HepG2 (cell line): Measurements from ENCODE around the gene DLST. TPM values are rescaled to one million over a fixed set of nuclear protein-coding genes. Genes with fewer than 3 reads are reported as not detected.

Experiments
- HNRNPK ChIP-seq: fragments of 200-400 bp; formaldehyde crosslinking; IDR thresholded peaks from 2 replicates; pipeline ENCODE4 v1.6.1; 2018; ENCODE audit warnings: low read length, low read depth, moderate library complexity, mild to moderate bottlenecking; ENCODE audit not compliant: poor library complexity, severe bottlenecking
- MAF1 ChIP-seq: sonication (generic); formaldehyde crosslinking; IDR thresholded peaks from 2 replicates; pipeline ENCODE4 v1.5.0; 2020; ENCODE audit warnings: missing genetic modification reagents, borderline replicate concordance
- RARG ChIP-seq: sonication (generic); formaldehyde crosslinking; IDR thresholded peaks from 2 replicates; pipeline ENCODE4 v1.4.0; 2020; ENCODE audit warnings: low read depth, mild to moderate bottlenecking, missing genetic modification reagents
- REXO4 ChIP-seq: sonication (generic); formaldehyde crosslinking; IDR thresholded peaks from 2 replicates; pipeline ENCODE4 v1.8.0; 2022; ENCODE audit warnings: missing genetic modification reagents, mild to moderate bottlenecking, borderline replicate concordance
- SMAD1 ChIP-seq: sonication (generic); formaldehyde crosslinking; IDR thresholded peaks from 2 replicates; pipeline ENCODE4 v1.4.0; 2020; ENCODE audit warnings: missing genetic modification reagents, low read depth, mild to moderate bottlenecking, borderline replicate concordance
- TOE1 ChIP-seq: sonication (generic); formaldehyde crosslinking; IDR thresholded peaks from 2 replicates; pipeline ENCODE4 v1.4.0; 2020; ENCODE audit warnings: mild to moderate bottlenecking, missing genetic modification reagents
- ZMYM3 ChIP-seq: sonication (generic); formaldehyde crosslinking; IDR thresholded peaks from 2 replicates; pipeline ENCODE4 v1.5.1; 2020; ENCODE audit warnings: mild to moderate bottlenecking, missing genetic modification reagents
- ZNF121 ChIP-seq: sonication (generic); formaldehyde crosslinking; IDR thresholded peaks from 2 replicates; pipeline ENCODE4 v1.5.0; 2020; ENCODE audit warnings: mild to moderate bottlenecking, missing genetic modification reagents
- ZNF230 ChIP-seq: sonication (generic); formaldehyde crosslinking; IDR thresholded peaks from 2 replicates; pipeline ENCODE4 v1.4.0; 2020; ENCODE audit warnings: mild to moderate bottlenecking, missing genetic modification reagents
- ZNF253 ChIP-seq: sonication (generic); formaldehyde crosslinking; IDR thresholded peaks from 2 replicates; pipeline ENCODE4 v1.8.0; 2022; ENCODE audit warnings: mild to moderate bottlenecking, missing genetic modification reagents, borderline replicate concordance
- ZNF772 ChIP-seq: sonication (generic); formaldehyde crosslinking; IDR thresholded peaks from 2 replicates; pipeline ENCODE4 v1.5.0; 2020; ENCODE audit warnings: mild to moderate bottlenecking, missing genetic modification reagents
- ZNF878 ChIP-seq: sonication (generic); formaldehyde crosslinking; IDR thresholded peaks from 2 replicates; pipeline ENCODE4 v1.8.1; 2023; ENCODE audit warnings: mild to moderate bottlenecking, missing genetic modification reagents, moderate library complexity
- ZNF891 ChIP-seq: sonication (generic); formaldehyde crosslinking; IDR thresholded peaks from 2 replicates; pipeline ENCODE4 v1.5.0; 2020; ENCODE audit warnings: mild to moderate bottlenecking, missing genetic modification reagents
- polyA plus RNA-seq, 8 experiments: library from polyadenylated mRNA; depleted of rRNA in 3 of 8; stranded (reverse) in 7 of 8; unstranded in 1 of 8; fragments of >200 nt; fragmentation: Illumina TruSeq in 4 of 8; extraction: Trizol in 4 of 8; gene quantifications; 2 replicates each; pipeline versions ENCODE4 v1.2.1 to v1.2.3, GENCODE V29; 2011 to 2016; ENCODE audit warnings: low read depth in 4 of 8, missing spikeins in 1 of 8, mixed read lengths in 1 of 8; ENCODE audit not compliant: insufficient read depth in 1 of 8
- total RNA-seq, 5 experiments: library from RNA; depleted of rRNA; stranded (reverse); fragments of >200 nt; fragmentation: Illumina TruSeq; extraction: Trizol; gene quantifications; 2 replicates each; pipeline ENCODE4 v1.2.3, GENCODE V29; 2016; ENCODE audit warnings: low read depth in 1 of 5
- TF ChIP-seq, protein P1 (sequence below), 2 experiments: sonication (generic) in 1 of 2; formaldehyde crosslinking in 1 of 2; IDR thresholded peaks; 2 replicates each; pipeline versions ENCODE4 v1.6.1 to v1.9.0; 2014 to 2022; ENCODE audit warnings: antibody characterized with exemption in 1 of 2, borderline replicate concordance in 1 of 2, inconsistent platforms in 1 of 2, low read depth in 1 of 2, missing genetic modification reagents in 1 of 2
- TF ChIP-seq, protein P2 (sequence below): sonication (generic); formaldehyde crosslinking; IDR thresholded peaks from 2 replicates; pipeline ENCODE4 v1.4.0; 2020; ENCODE audit warnings: mild to moderate bottlenecking, low read depth, missing genetic modification reagents
- TF ChIP-seq, protein P3 (sequence below): sonication (generic); formaldehyde crosslinking; IDR thresholded peaks from 2 replicates; pipeline ENCODE4 v1.4.0; 2020; ENCODE audit warnings: missing genetic modification reagents
- TF ChIP-seq, protein P4 (sequence below): sonication (generic); formaldehyde crosslinking; IDR thresholded peaks from 2 replicates; pipeline ENCODE4 v1.5.0; 2020; ENCODE audit warnings: missing genetic modification reagents

Gene DLST
- total and polyA plus RNA-seq, 2 of the 13 experiments (the other 11 are each of a cell fraction or from before 2014, with no cell fraction given), result 56.5 to 94.3 TPM

DNA sequence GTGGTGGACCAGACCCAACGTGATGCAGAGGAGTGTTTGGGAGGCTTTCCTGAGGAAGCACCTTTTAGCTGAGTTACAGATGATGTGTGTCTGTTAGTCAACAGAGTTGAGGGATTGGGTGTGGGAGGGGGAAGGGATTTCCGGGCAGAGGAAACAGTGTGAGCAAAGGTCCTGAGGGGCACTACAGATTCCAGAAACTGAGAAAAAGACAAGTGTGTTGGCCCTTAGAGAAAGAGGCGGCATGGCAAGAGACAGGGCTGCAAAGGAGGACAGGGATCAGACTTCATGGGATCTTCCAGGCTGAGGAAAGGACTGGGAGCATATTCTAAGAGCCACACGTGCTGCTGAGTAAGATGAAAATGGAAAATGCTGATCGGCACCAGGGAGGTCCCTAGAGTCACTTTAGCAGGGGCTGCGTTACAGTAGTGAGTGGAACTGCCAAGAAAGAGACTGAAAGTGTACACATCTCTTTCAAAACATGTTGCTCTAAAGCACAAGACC, 50.7 kb downstream of the DLST start (continued):
- TF ChIP-seq, protein P1, sequence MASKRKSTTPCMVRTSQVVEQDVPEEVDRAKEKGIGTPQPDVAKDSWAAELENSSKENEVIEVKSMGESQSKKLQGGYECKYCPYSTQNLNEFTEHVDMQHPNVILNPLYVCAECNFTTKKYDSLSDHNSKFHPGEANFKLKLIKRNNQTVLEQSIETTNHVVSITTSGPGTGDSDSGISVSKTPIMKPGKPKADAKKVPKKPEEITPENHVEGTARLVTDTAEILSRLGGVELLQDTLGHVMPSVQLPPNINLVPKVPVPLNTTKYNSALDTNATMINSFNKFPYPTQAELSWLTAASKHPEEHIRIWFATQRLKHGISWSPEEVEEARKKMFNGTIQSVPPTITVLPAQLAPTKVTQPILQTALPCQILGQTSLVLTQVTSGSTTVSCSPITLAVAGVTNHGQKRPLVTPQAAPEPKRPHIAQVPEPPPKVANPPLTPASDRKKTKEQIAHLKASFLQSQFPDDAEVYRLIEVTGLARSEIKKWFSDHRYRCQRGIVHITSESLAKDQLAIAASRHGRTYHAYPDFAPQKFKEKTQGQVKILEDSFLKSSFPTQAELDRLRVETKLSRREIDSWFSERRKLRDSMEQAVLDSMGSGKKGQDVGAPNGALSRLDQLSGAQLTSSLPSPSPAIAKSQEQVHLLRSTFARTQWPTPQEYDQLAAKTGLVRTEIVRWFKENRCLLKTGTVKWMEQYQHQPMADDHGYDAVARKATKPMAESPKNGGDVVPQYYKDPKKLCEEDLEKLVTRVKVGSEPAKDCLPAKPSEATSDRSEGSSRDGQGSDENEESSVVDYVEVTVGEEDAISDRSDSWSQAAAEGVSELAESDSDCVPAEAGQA (IDR thresholded peaks at IDR 0.05; ENCODE audit: low read depth), result no peak
- TF ChIP-seq, protein P1 (CRISPR knock-in tag; IDR thresholded peaks at IDR 0.05; ENCODE audit: borderline replicate concordance), result no peak
- no peak for TF ChIP-seq ZNF878
- TF ChIP-seq REXO4 (CRISPR knock-in tag), result no peak
- TF ChIP-seq TOE1 (CRISPR knock-in tag), result no peak
- no peak for TF ChIP-seq MAF1 (CRISPR knock-in tag)
- TF ChIP-seq ZNF253 (CRISPR knock-in tag), result no peak
- TF ChIP-seq ZNF772 (CRISPR knock-in tag), result no peak
- TF ChIP-seq HNRNPK, result no peak
- TF ChIP-seq ZNF891, result no peak
- no peak for TF ChIP-seq RARG (CRISPR knock-in tag)
- peak; percentile 66; the same call in 1 of the 2 replicates for TF ChIP-seq ZMYM3 (CRISPR knock-in tag)
- TF ChIP-seq SMAD1, result no peak
- no peak for TF ChIP-seq ZNF121 (CRISPR knock-in tag)
- TF ChIP-seq ZNF230 (CRISPR knock-in tag), result no peak
- TF ChIP-seq, protein P2, sequence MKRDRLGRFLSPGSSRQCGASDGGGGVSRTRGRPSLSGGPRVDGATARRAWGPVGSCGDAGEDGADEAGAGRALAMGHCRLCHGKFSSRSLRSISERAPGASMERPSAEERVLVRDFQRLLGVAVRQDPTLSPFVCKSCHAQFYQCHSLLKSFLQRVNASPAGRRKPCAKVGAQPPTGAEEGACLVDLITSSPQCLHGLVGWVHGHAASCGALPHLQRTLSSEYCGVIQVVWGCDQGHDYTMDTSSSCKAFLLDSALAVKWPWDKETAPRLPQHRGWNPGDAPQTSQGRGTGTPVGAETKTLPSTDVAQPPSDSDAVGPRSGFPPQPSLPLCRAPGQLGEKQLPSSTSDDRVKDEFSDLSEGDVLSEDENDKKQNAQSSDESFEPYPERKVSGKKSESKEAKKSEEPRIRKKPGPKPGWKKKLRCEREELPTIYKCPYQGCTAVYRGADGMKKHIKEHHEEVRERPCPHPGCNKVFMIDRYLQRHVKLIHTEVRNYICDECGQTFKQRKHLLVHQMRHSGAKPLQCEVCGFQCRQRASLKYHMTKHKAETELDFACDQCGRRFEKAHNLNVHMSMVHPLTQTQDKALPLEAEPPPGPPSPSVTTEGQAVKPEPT (CRISPR knock-in tag), result no peak
- TF ChIP-seq, protein P3, sequence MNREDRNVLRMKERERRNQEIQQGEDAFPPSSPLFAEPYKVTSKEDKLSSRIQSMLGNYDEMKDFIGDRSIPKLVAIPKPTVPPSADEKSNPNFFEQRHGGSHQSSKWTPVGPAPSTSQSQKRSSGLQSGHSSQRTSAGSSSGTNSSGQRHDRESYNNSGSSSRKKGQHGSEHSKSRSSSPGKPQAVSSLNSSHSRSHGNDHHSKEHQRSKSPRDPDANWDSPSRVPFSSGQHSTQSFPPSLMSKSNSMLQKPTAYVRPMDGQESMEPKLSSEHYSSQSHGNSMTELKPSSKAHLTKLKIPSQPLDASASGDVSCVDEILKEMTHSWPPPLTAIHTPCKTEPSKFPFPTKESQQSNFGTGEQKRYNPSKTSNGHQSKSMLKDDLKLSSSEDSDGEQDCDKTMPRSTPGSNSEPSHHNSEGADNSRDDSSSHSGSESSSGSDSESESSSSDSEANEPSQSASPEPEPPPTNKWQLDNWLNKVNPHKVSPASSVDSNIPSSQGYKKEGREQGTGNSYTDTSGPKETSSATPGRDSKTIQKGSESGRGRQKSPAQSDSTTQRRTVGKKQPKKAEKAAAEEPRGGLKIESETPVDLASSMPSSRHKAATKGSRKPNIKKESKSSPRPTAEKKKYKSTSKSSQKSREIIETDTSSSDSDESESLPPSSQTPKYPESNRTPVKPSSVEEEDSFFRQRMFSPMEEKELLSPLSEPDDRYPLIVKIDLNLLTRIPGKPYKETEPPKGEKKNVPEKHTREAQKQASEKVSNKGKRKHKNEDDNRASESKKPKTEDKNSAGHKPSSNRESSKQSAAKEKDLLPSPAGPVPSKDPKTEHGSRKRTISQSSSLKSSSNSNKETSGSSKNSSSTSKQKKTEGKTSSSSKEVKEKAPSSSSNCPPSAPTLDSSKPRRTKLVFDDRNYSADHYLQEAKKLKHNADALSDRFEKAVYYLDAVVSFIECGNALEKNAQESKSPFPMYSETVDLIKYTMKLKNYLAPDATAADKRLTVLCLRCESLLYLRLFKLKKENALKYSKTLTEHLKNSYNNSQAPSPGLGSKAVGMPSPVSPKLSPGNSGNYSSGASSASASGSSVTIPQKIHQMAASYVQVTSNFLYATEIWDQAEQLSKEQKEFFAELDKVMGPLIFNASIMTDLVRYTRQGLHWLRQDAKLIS (CRISPR knock-in tag), result no peak
- TF ChIP-seq, protein P4, sequence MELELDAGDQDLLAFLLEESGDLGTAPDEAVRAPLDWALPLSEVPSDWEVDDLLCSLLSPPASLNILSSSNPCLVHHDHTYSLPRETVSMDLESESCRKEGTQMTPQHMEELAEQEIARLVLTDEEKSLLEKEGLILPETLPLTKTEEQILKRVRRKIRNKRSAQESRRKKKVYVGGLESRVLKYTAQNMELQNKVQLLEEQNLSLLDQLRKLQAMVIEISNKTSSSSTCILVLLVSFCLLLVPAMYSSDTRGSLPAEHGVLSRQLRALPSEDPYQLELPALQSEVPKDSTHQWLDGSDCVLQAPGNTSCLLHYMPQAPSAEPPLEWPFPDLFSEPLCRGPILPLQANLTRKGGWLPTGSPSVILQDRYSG (CRISPR knock-in tag), result no peak
